ENCODE measurements around the gene GPR148. TPM values are rescaled to one million over a fixed set of nuclear protein-coding genes. Genes with fewer than 3 reads are reported as not detected.

GPR148 gene
- total and polyA plus RNA-seq, 4 donors = not detected

DNA sequence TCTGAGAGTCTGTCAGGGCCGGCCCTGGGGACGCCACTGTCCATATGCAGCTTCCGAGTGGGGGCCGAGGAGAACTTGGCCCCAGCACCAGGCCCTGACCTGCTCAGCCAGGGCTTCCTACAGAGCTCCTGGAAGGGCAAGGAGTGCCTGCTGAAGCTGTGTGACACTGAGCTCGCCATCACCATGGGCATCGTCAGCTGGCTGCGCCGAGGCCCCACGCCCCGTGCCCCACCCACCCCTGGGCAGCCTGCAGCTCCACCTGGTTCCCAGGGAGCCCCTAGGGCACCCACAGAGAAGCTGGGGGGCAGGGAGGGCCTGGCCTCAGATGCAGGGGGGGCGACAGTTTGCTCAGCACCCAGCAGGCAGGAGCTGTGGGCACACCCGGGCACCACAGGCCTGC is 34.5 kb downstream of the GPR148 start:
- Histone ChIP-seq H3K9me3 (ENCODE audit: control insufficient read depth in 4 of 4, insufficient read depth in 3 of 4, low read length in 3 of 4) (peaks cover 0 to 4% (median 0%) of the 10 kb centered on the region in 4 donors), H3K9ac (ENCODE audit: insufficient read depth in 1 of 2, low read length in 2 of 2) (no peak overlapping the region), H3K27ac (ENCODE audit: low read depth in 1 of 2, low read length in 1 of 2) (no peak overlapping the region), H3K27me3 (ENCODE audit: control insufficient read depth in 3 of 3, insufficient read depth in 3 of 3, low read length in 2 of 3) (peaks cover 0 to 5% (median 5%) of the 10 kb centered on the region in 3 donors), H3K36me3 (ENCODE audit: control insufficient read depth in 4 of 4, insufficient read depth in 4 of 4, low read length in 4 of 4) (no peaks in the 10 kb centered on the region), H3K4me3 (no peak overlapping the region), H3K4me1 (ENCODE audit: control insufficient read depth in 5 of 5, insufficient read depth in 5 of 5, low read length in 5 of 5) (no peaks in the 10 kb centered on the region)
- ATAC-seq (ENCODE audit: insufficient read depth, low FRiP score) = no peak
- DNase-seq = no peak
- no peak for TF ChIP-seq CTCF (IDR thresholded peaks at IDR 0.05; ENCODE audit: control extremely low read depth, extremely low read depth)
- 87% methylated on average over 12 of the region's 12 CpGs for WGBS, 2 donors

GRCh38 chr2:130764035-130764820 is 35.4 kb downstream of the GPR148 start:
- peaks cover 0 to 4% (median 0%) of the 10 kb centered on the region in 4 donors for H3K9me3 ChIP-seq (ENCODE audit: control insufficient read depth in 4 of 4, insufficient read depth in 3 of 4, low read length in 3 of 4)
- no peak for TF ChIP-seq CTCF (IDR thresholded peaks at IDR 0.05; ENCODE audit: control extremely low read depth, extremely low read depth)
- DNase-seq (no peak), ATAC-seq (ENCODE audit: insufficient read depth, low FRiP score) (no peak)
- no peaks in the 10 kb centered on the region for H3K36me3 ChIP-seq (ENCODE audit: control insufficient read depth in 4 of 4, insufficient read depth in 4 of 4, low read length in 4 of 4)
- WGBS, 2 donors = 84 to 92% methylated on average over 15 of the region's 15 CpGs
- H3K4me1 ChIP-seq (ENCODE audit: control insufficient read depth in 5 of 5, insufficient read depth in 5 of 5, low read length in 5 of 5) = no peaks in the 10 kb centered on the region
- no peak overlapping the region for H3K27ac ChIP-seq (ENCODE audit: low read depth in 1 of 2, low read length in 1 of 2)
- no peak overlapping the region for H3K9ac ChIP-seq (ENCODE audit: insufficient read depth in 1 of 2, low read length in 2 of 2)
- H3K4me3 ChIP-seq = no peak overlapping the region
- peaks cover 0 to 5% (median 2%) of the 10 kb centered on the region in 3 donors for H3K27me3 ChIP-seq (ENCODE audit: control insufficient read depth in 3 of 3, insufficient read depth in 3 of 3, low read length in 2 of 3)

GRCh38 chr2:130764821-130765115 is 35.9 kb downstream of the GPR148 start:
- Histone ChIP-seq H3K9ac (ENCODE audit: insufficient read depth in 1 of 2, low read length in 2 of 2) (no peak overlapping the region), H3K27me3 (ENCODE audit: control insufficient read depth in 3 of 3, insufficient read depth in 3 of 3, low read length in 2 of 3) (peaks cover 0 to 5% (median 2%) of the 10 kb centered on the region in 3 donors), H3K4me1 (ENCODE audit: control insufficient read depth in 5 of 5, insufficient read depth in 5 of 5, low read length in 5 of 5) (no peaks in the 10 kb centered on the region), H3K9me3 (ENCODE audit: control insufficient read depth in 4 of 4, insufficient read depth in 3 of 4, low read length in 3 of 4) (peaks cover 0 to 4% (median 0%) of the 10 kb centered on the region in 4 donors), H3K4me3 (no peak overlapping the region), H3K27ac (ENCODE audit: low read depth in 1 of 2, low read length in 1 of 2) (no peak overlapping the region), H3K36me3 (ENCODE audit: control insufficient read depth in 4 of 4, insufficient read depth in 4 of 4, low read length in 4 of 4) (no peaks in the 10 kb centered on the region)
- TF ChIP-seq CTCF (IDR thresholded peaks at IDR 0.05; ENCODE audit: control extremely low read depth, extremely low read depth) = no peak
- DNase-seq (no peak), ATAC-seq (ENCODE audit: insufficient read depth, low FRiP score) (no peak)
- WGBS, 2 donors = 88% methylated on average over 5 of the region's 5 CpGs
